ENCODE results near the gene ADAM33. TPM values are rescaled to one million over a fixed set of nuclear protein-coding genes. Genes with fewer than 3 reads are reported as not detected.

The ADAM33 gene
- total RNA-seq, 1 experiment from 2014 or later = not detected

DNA sequence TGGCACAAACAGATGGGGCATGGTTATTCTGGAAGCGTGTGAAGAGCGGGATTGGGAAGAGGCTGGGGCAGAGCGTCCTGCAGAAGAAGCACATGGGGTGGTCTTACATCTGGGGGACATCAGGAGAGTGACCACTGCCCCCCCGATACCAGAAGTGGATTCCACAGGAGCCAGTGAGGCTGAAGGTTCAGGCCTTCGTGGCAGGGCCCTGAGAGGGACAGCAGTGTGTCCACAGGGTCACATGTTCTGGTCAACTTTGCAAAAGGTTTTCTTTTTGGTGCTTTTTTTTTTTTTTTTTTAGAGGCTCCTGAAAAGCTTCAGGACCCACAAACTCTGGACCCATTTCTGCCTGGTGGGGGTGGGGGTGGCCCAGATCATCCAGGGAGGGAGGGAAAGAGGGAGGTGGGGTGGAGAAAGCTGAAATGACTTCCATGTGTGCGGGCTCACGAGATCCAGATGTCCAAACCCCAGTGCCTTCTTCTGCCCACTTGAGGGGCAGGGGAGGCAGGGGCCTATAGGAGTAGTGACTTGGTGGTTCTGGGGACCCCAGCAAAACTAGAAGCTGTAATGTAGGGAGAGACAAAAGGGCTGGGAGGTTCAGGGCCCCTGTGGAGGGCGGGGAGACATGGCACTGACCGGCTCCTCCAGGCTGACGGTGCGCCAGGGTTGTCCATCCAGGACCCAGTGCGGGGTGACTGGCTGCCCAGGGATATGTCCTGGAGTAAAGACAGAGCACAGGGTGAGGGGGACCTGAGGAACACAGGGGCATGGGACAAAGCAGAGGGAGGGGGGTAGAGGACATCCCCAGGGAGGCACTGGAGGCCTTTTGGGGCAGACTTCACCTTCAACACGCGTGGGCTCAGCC, 2.7 kb downstream of the ADAM33 start:
- no peaks in the 10 kb centered on the region for H3K9me3 ChIP-seq (ENCODE audit: low read depth, low read length, poor library complexity, severe bottlenecking)
- TF ChIP-seq, protein P1, sequence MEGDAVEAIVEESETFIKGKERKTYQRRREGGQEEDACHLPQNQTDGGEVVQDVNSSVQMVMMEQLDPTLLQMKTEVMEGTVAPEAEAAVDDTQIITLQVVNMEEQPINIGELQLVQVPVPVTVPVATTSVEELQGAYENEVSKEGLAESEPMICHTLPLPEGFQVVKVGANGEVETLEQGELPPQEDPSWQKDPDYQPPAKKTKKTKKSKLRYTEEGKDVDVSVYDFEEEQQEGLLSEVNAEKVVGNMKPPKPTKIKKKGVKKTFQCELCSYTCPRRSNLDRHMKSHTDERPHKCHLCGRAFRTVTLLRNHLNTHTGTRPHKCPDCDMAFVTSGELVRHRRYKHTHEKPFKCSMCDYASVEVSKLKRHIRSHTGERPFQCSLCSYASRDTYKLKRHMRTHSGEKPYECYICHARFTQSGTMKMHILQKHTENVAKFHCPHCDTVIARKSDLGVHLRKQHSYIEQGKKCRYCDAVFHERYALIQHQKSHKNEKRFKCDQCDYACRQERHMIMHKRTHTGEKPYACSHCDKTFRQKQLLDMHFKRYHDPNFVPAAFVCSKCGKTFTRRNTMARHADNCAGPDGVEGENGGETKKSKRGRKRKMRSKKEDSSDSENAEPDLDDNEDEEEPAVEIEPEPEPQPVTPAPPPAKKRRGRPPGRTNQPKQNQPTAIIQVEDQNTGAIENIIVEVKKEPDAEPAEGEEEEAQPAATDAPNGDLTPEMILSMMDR (conservative IDR thresholded peaks at IDR 0.05; ENCODE audit: low read depth, low read length) = no peak
- no peak for TF ChIP-seq EZH2 (IDR thresholded peaks at IDR 0.05; ENCODE audit: borderline replicate concordance, low read depth, low read length, poor library complexity, severe bottlenecking)
- intact Hi-C loops (cut with micrococcal nuclease; ENCODE audit: unreplicated experiment) = loop anchor here (5.0 to 10.0 kb wide), 2 partner anchors 178 to 406 kb away; no protein-coding TSS in a partner anchor
- peaks cover 24% of the 10 kb centered on the region for H3K27me3 ChIP-seq (replicated peaks; ENCODE audit: insufficient read depth, low read depth, low read length, poor library complexity)
- H3K4me1 ChIP-seq (ENCODE audit: insufficient read depth, low read length, poor library complexity, severe bottlenecking) = peaks cover 3% of the 10 kb centered on the region
- no TSS peak for BruUV-seq (replicated peaks)
- no peak overlapping the region for H3K4me3 ChIP-seq (ENCODE audit: low read depth, low read length, poor library complexity, severe bottlenecking)
- ChIA-PET POLR2A (ENCODE audit: low non-redundant PET) (no interaction called here), CTCF (interaction anchor here (0.6 to 0.7 kb wide), 2 partner anchors 82 to 473 kb away, joined by 5 to 7 read pairs; no protein-coding TSS in a partner anchor)
- no peak overlapping the region for H3K27ac ChIP-seq (ENCODE audit: low read depth, low read length, poor library complexity, severe bottlenecking)
- H3K36me3 ChIP-seq (ENCODE audit: insufficient read depth, low read length, poor library complexity, severe bottlenecking) = no peaks in the 10 kb centered on the region
- no peak for DNase-seq (ENCODE audit: low spot score)

DNA sequence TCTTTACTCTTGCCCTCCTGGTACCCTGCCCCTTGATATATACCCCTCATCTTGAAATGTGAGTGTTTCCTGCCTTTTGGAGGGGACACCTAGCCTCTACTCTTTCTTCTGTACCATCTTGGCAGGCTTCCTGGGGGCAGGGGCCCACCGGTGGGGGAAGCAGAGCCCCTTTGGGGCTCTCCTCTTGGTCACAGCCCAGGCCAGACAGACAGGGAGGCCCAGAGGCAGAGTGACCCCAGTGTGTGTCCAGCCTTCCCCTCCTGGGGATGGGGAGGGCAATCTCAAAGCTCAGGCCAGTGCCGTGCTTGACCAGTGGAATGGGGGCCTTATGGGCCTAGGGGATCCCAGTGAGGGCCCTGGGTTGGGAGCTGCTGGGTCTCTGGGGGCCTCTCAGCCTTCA, 3.6 kb downstream of the ADAM33 start:
- no TSS peak for BruUV-seq (replicated peaks)
- Histone ChIP-seq H3K9me3 (ENCODE audit: low read depth, low read length, poor library complexity, severe bottlenecking) (no peaks in the 10 kb centered on the region), H3K36me3 (ENCODE audit: insufficient read depth, low read length, poor library complexity, severe bottlenecking) (no peaks in the 10 kb centered on the region), H3K27me3 (replicated peaks; ENCODE audit: insufficient read depth, low read depth, low read length, poor library complexity) (peaks cover 33% of the 10 kb centered on the region), H3K4me3 (ENCODE audit: low read depth, low read length, poor library complexity, severe bottlenecking) (no peak overlapping the region), H3K27ac (ENCODE audit: low read depth, low read length, poor library complexity, severe bottlenecking) (no peak overlapping the region), H3K4me1 (ENCODE audit: insufficient read depth, low read length, poor library complexity, severe bottlenecking) (peaks cover 3% of the 10 kb centered on the region)
- TF ChIP-seq, protein P1 (conservative IDR thresholded peaks at IDR 0.05; ENCODE audit: low read depth, low read length) = no peak
- TF ChIP-seq EZH2 (IDR thresholded peaks at IDR 0.05; ENCODE audit: borderline replicate concordance, low read depth, low read length, poor library complexity, severe bottlenecking) = no peak
- no peak for DNase-seq (ENCODE audit: low spot score)
- ChIA-PET CTCF (no interaction called here), POLR2A (ENCODE audit: low non-redundant PET) (no interaction called here)
- intact Hi-C loops (cut with micrococcal nuclease; ENCODE audit: unreplicated experiment) = loop anchor here (5.0 to 10.0 kb wide), 2 partner anchors 179 to 407 kb away; no protein-coding TSS in a partner anchor

- intact Hi-C loops (cut with micrococcal nuclease; ENCODE audit: unreplicated experiment) = loop anchor here (5.0 to 10.0 kb wide), 2 partner anchors 180 to 407 kb away; no protein-coding TSS in a partner anchor
- DNase-seq (ENCODE audit: low spot score) = no peak
- Histone ChIP-seq H3K36me3 (ENCODE audit: insufficient read depth, low read length, poor library complexity, severe bottlenecking) (no peaks in the 10 kb centered on the region), H3K27ac (ENCODE audit: low read depth, low read length, poor library complexity, severe bottlenecking) (no peak overlapping the region), H3K4me1 (ENCODE audit: insufficient read depth, low read length, poor library complexity, severe bottlenecking) (peaks cover 3% of the 10 kb centered on the region), H3K4me3 (ENCODE audit: low read depth, low read length, poor library complexity, severe bottlenecking) (no peak overlapping the region), H3K9me3 (ENCODE audit: low read depth, low read length, poor library complexity, severe bottlenecking) (no peaks in the 10 kb centered on the region), H3K27me3 (replicated peaks; ENCODE audit: insufficient read depth, low read depth, low read length, poor library complexity) (peaks cover 37% of the 10 kb centered on the region)
- TF ChIP-seq, protein P1 (conservative IDR thresholded peaks at IDR 0.05; ENCODE audit: low read depth, low read length) = no peak
- no peak for TF ChIP-seq EZH2 (IDR thresholded peaks at IDR 0.05; ENCODE audit: borderline replicate concordance, low read depth, low read length, poor library complexity, severe bottlenecking)
- no TSS peak for BruUV-seq (replicated peaks)
- ChIA-PET POLR2A (ENCODE audit: low non-redundant PET) (no interaction called here), CTCF (interaction anchor here (1.8 kb wide), 1 partner anchor 407 kb away, joined by 10 read pairs; no protein-coding TSS in a partner anchor)
Observed at GRCh38 chr20:3677733-3678132, 4.1 kb downstream of the ADAM33 start.

All from A673 (cell line).